Measurements from ENCODE around the gene ZDBF2.
"Not testable (repeated sequence)": the region's sequence is repeated elsewhere in the genome, so short reads cannot be mapped to it uniquely, and the experiment has no call there.

The ZDBF2 gene

GRCh38 chr2:206259376-206260187 lies 14.9 kb upstream of the ZDBF2 start:
- DNase-seq: no peak

- DNase-seq: no peak
Measured at GRCh38 chr2:206260188-206261012, 14.1 kb upstream of the ZDBF2 start.

- DNase-seq: no peak
Measured at GRCh38 chr2:206263959-206264603, 10.4 kb upstream of the ZDBF2 start.

- no peak for DNase-seq
Measured at GRCh38 chr2:206266130-206267125, 8.0 kb upstream of the ZDBF2 start.

- no peak for DNase-seq
Measured at GRCh38 chr2:206267567-206267966, 6.9 kb upstream of the ZDBF2 start.

GRCh38 chr2:206271065-206271464 lies 3.4 kb upstream of the ZDBF2 start:
- DNase-seq: no peak

- DNase-seq: no peak
Measured at GRCh38 chr2:206273905-206274304, 558 bp upstream of the ZDBF2 start.

GRCh38 chr2:206275312-206276055 lies 1.0 kb downstream of the ZDBF2 start:
- DNase-seq: no peak

- no peak for DNase-seq
Measured at GRCh38 chr2:206276169-206276942, 1.9 kb downstream of the ZDBF2 start.

GRCh38 chr2:206277503-206277902 lies 3.0 kb downstream of the ZDBF2 start:
- no peak for DNase-seq

- DNase-seq: no peak
Measured at GRCh38 chr2:206282746-206283145, 8.3 kb downstream of the ZDBF2 start.

- no peak for DNase-seq
Measured at GRCh38 chr2:206287197-206287596, 12.7 kb downstream of the ZDBF2 start.

- no peak for DNase-seq
Measured at GRCh38 chr2:206289391-206289790, 14.9 kb downstream of the ZDBF2 start.

- no peak for DNase-seq
Measured at GRCh38 chr2:206296128-206296527, 21.7 kb downstream of the ZDBF2 start.

GRCh38 chr2:206299608-206300007 lies 25.1 kb downstream of the ZDBF2 start:
- DNase-seq: not testable (repeated sequence)

- no peak for DNase-seq
Measured at GRCh38 chr2:206305523-206306245, 31.2 kb downstream of the ZDBF2 start.

- DNase-seq: no peak
Measured at GRCh38 chr2:206311026-206311425, 36.6 kb downstream of the ZDBF2 start.

- no peak for DNase-seq
Measured at GRCh38 chr2:206316141-206316540, 41.7 kb downstream of the ZDBF2 start.

- no peak for DNase-seq
Measured at GRCh38 chr2:206323033-206323432, 48.6 kb downstream of the ZDBF2 start.

GRCh38 chr2:206323486-206323885 lies 49.0 kb downstream of the ZDBF2 start:
- DNase-seq: no peak
